ENCODE measurements around the gene FSHR.

- TF ChIP-seq CTBP1 (IDR thresholded peaks at IDR 0.05; ENCODE audit: borderline replicate concordance) (no peak), FOXM1 (IDR thresholded peaks at IDR 0.05; ENCODE audit: borderline replicate concordance) (no peak), FOXK2 (IDR thresholded peaks at IDR 0.05) (no peak)
Measured at GRCh38 chr2:48978131-48978530, 176.2 kb downstream of the FSHR start.
